Thyroid gland (tissue), 4 donors: Measurements from ENCODE around the gene DAGLB.

Experiments used
- CTCF ChIP-seq, 6 experiments: fragments of 200-600 bp in 3 of 6; fragments of 450-650 bp in 3 of 6; sonication (generic) in 3 of 6; IDR thresholded peaks; one replicate each; pipeline ENCODE4 v1.5.1; 2016 to 2019; ENCODE audit warnings: antibody characterized with exemption in 6 of 6, mild to moderate bottlenecking in 2 of 6, inconsistent platforms in 1 of 6, moderate library complexity in 1 of 6
- POLR2A ChIP-seq, 2 donors: fragments of 450-650 bp; IDR thresholded peaks; one replicate each; pipeline ENCODE4 v1.6.1; 2017; ENCODE audit warnings: antibody characterized with exemption in 2 of 2, mild to moderate bottlenecking in 2 of 2, moderate library complexity in 1 of 2

- TF ChIP-seq POLR2A (IDR thresholded peaks at IDR 0.05) (no peak), CTCF (IDR thresholded peaks at IDR 0.05) (no peak)
Observed at GRCh38 chr7:6413637-6414036, 34.1 kb downstream of the DAGLB start.
